Panc1 (cell line): ENCODE data around the gene POFUT2.

Source experiments
- CTCF ChIP-seq: fragments of 450-650 bp; IDR thresholded peaks from 2 replicates; pipeline ENCODE4 v1.5.1; 2017; ENCODE audit warnings: mild to moderate bottlenecking
- POLR2AphosphoS5 ChIP-seq: IDR thresholded peaks from 2 replicates; pipeline ENCODE4 v1.6.1; 2012; ENCODE audit warnings: mild to moderate bottlenecking, low read depth, low read length, moderate library complexity

GRCh38 chr21:45228171-45228641 is 59.5 kb downstream of the POFUT2 start:
- TF ChIP-seq POLR2AphosphoS5: no peak
- TF ChIP-seq CTCF: no peak
